HTR-8/SVneo (cell line): ENCODE data around the gene SMAD5.

Source experiments
- DNase-seq: peaks from one replicate; pipeline ENCODE4 v3.0.0; 2011; ENCODE audit warnings: low spot score, mixed read lengths; ENCODE audit not compliant: insufficient read length
- FAIRE-seq: peaks from 2 replicates; lab custom pipeline; 2011; peaks lifted over from hg19 to GRCh38; lab: Jason Lieb, UNC

Gene SMAD5

GRCh38 chr5:136149891-136150290, 17.2 kb downstream of the SMAD5 start:
- FAIRE-seq: no peak
- no peak for DNase-seq

- no peak for FAIRE-seq
- DNase-seq: no peak
Measured at GRCh38 chr5:136153581-136154236, 21.1 kb downstream of the SMAD5 start.

GRCh38 chr5:136155078-136155477, 22.4 kb downstream of the SMAD5 start:
- FAIRE-seq: no peak
- DNase-seq: no peak

- FAIRE-seq (no peak), DNase-seq (no peak)
Measured at GRCh38 chr5:136155761-136156160, 23.1 kb downstream of the SMAD5 start.

- FAIRE-seq: no peak
- no peak for DNase-seq
Measured at GRCh38 chr5:136157514-136157913, 24.9 kb downstream of the SMAD5 start.

- FAIRE-seq: no peak
- DNase-seq: no peak
Measured at GRCh38 chr5:136159457-136159856, 26.8 kb downstream of the SMAD5 start.

- DNase-seq: no peak
- no peak for FAIRE-seq
Measured at GRCh38 chr5:136162008-136162407, 29.4 kb downstream of the SMAD5 start.

GRCh38 chr5:136164226-136164625, 31.6 kb downstream of the SMAD5 start:
- FAIRE-seq (no peak), DNase-seq (no peak)

- DNase-seq (no peak), FAIRE-seq (no peak)
Measured at GRCh38 chr5:136166909-136167308, 34.3 kb downstream of the SMAD5 start.

GRCh38 chr5:136169218-136169617, 36.6 kb downstream of the SMAD5 start:
- FAIRE-seq (no peak), DNase-seq (no peak)

- DNase-seq (no peak), FAIRE-seq (no peak)
Measured at GRCh38 chr5:136174021-136174659, 41.5 kb downstream of the SMAD5 start.

- no peak for FAIRE-seq
- no peak for DNase-seq
Measured at GRCh38 chr5:136182618-136183017, 50.0 kb downstream of the SMAD5 start.

GRCh38 chr5:136185974-136186665, 53.5 kb downstream of the SMAD5 start:
- DNase-seq: no peak
- FAIRE-seq: no peak

GRCh38 chr5:136186796-136187195, 54.2 kb downstream of the SMAD5 start:
- DNase-seq: no peak

GRCh38 chr5:136188859-136189258, 56.2 kb downstream of the SMAD5 start:
- DNase-seq (no peak), FAIRE-seq (no peak)

More at GRCh38 chr5:136186796-136187195, 54.2 kb downstream of the SMAD5 start:
- no peak for FAIRE-seq

GRCh38 chr5:136190091-136190720, 57.6 kb downstream of the SMAD5 start:
- DNase-seq: no peak
- FAIRE-seq: no peak

GRCh38 chr5:136190904-136191303, 58.3 kb downstream of the SMAD5 start:
- DNase-seq (no peak), FAIRE-seq (no peak)

- no peak for DNase-seq
- no peak for FAIRE-seq
Measured at GRCh38 chr5:136191304-136192014, 58.8 kb downstream of the SMAD5 start.

- DNase-seq: no peak
- FAIRE-seq: no peak
Measured at GRCh38 chr5:136192015-136192525, 59.4 kb downstream of the SMAD5 start.
